ENCODE data around the gene FOXA3. TPM values are rescaled to one million over a fixed set of nuclear protein-coding genes. Genes with fewer than 3 reads are reported as not detected.
A peak's percentile ranks its signal among the peaks of the same experiment; 100 is the strongest.

Gene FOXA3
- total and polyA plus RNA-seq, 2 experiments from 2014 or later, result 1.6 to 1.9 TPM

- Histone ChIP-seq H3K36me3 (no peaks in the 10 kb centered on the region), H3K4me3 (no peak overlapping the region), H3K27me3 (no peaks in the 10 kb centered on the region), H3K4me1 (ENCODE audit: low read depth) (peaks cover 9% of the 10 kb centered on the region), H3K9me3 (ENCODE audit: low read depth) (no peaks in the 10 kb centered on the region), H3K27ac (peak overlapping the region; percentile 50)
- DNase-seq (ENCODE audit: low read depth in 1 of 2, low spot score in 1 of 2), result peak; percentile 41 to 75
- no peak for TF ChIP-seq CTCF (IDR thresholded peaks at IDR 0.05; ENCODE audit: low read depth, low read length)
These were observed 12.5 kb downstream of the FOXA3 start for GRCh38 chr19:45876411-45877197.

DNA sequence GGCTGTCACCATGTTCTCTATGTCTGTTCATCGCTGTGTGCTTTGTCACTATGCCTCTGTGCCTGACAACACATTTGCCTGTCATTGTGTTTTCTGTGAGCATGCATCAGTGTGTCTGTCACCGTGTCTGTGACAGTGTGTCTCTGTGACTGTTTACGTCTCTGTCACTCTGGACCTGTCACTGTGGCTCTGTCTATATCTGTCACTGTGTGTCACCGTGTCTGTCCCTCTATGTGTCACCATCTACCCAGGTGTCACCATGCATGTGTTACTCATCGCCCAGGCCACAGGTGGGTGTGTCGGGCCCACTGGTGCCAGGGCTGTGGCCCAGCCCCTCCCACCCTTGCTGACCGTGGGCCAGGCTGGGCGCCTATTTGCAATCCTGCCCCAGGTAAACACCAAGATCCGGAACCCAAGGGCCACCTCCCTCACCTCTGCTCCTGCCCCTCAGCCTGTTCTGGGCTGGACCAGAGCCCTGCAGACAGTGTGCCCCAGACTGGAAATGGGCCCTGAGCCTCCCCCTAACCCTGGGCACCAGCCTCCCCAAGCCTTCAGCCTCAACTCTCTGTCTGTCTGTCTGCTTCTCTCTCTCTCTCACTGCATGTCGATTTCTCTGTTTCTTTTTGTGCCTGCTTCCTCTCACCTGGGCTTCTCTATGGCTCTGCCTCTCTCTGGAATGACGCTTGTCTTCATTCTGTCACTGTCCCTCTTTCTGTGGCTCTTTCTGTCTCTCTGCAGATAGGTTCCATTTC, 14.1 kb downstream of the FOXA3 start:
- H3K27ac ChIP-seq, result no peak overlapping the region
- no peaks in the 10 kb centered on the region for H3K36me3 ChIP-seq
- DNase-seq (ENCODE audit: low read depth in 1 of 2, low spot score in 1 of 2), result no peak
- H3K4me3 ChIP-seq, result no peak overlapping the region
- H3K9me3 ChIP-seq (ENCODE audit: low read depth), result no peaks in the 10 kb centered on the region
- TF ChIP-seq CTCF (IDR thresholded peaks at IDR 0.05; ENCODE audit: low read depth, low read length), result no peak
- no peaks in the 10 kb centered on the region for H3K27me3 ChIP-seq
- H3K4me1 ChIP-seq (ENCODE audit: low read depth), result peaks cover 19% of the 10 kb centered on the region

- H3K9me3 ChIP-seq (ENCODE audit: low read depth), result no peaks in the 10 kb centered on the region
- no peak for DNase-seq (ENCODE audit: low read depth in 1 of 2, low spot score in 1 of 2)
- no peaks in the 10 kb centered on the region for H3K36me3 ChIP-seq
- H3K4me1 ChIP-seq (ENCODE audit: low read depth), result peaks cover 19% of the 10 kb centered on the region
- H3K27me3 ChIP-seq, result no peaks in the 10 kb centered on the region
- TF ChIP-seq CTCF (IDR thresholded peaks at IDR 0.05; ENCODE audit: low read depth, low read length), result no peak
- no peak overlapping the region for H3K27ac ChIP-seq
- no peak overlapping the region for H3K4me3 ChIP-seq
These were observed 14.9 kb downstream of the FOXA3 start for GRCh38 chr19:45879055-45879454.

- peaks cover 3% of the 10 kb centered on the region for H3K36me3 ChIP-seq
- no peaks in the 10 kb centered on the region for H3K9me3 ChIP-seq (ENCODE audit: low read depth)
- H3K27ac ChIP-seq, result no peak overlapping the region
- no peaks in the 10 kb centered on the region for H3K27me3 ChIP-seq
- H3K4me3 ChIP-seq, result no peak overlapping the region
- peaks cover 19% of the 10 kb centered on the region for H3K4me1 ChIP-seq (ENCODE audit: low read depth)
- no peak for DNase-seq (ENCODE audit: low read depth in 1 of 2, low spot score in 1 of 2)
- no peak for TF ChIP-seq CTCF (IDR thresholded peaks at IDR 0.05; ENCODE audit: low read depth, low read length)
These were observed 15.8 kb downstream of the FOXA3 start for GRCh38 chr19:45879971-45880370.

DNA sequence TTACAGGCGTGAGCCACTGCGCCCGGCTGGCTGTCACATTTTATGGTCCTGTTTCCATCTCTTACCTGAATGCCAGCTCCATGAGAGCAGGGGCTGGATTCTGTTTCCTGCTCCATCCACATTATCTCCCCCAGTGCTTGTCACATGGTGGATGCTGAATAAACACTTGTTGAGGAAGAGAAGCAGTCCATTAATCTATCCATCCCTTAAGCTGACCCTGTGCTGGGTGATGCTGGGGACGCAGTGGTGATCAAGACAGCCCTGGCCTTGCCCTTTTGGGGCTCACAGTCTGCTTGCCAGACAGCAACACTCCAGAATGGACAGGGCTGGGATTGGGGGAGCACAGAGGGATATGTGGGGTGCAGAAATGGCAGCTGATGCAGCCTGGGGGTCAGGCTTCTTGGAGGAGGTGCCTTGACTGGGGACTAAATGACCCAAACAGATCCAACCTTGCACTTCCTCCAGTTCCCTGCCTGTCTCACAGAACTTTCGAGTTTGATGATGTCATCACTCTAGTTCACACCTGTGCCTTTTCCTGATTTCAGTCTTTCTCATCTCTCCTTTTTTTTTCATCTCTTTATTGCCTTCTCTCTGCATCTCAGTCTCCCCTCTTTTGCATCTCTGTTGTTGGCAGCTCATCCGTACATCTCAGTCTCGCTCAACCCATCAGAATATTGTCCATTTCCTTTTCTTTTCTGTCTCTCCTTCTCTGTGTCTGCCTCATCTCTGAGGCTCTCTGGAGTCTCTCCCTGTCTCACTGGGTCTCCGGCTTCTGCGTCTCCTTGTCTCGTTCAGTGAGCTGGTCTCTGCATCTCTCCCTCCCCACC, 17.2 kb downstream of the FOXA3 start:
- Histone ChIP-seq H3K27ac (no peak overlapping the region), H3K4me1 (ENCODE audit: low read depth) (peaks cover 16% of the 10 kb centered on the region), H3K9me3 (ENCODE audit: low read depth) (no peaks in the 10 kb centered on the region), H3K4me3 (no peak overlapping the region), H3K36me3 (peaks cover 3% of the 10 kb centered on the region), H3K27me3 (no peaks in the 10 kb centered on the region)
- no peak for TF ChIP-seq CTCF (IDR thresholded peaks at IDR 0.05; ENCODE audit: low read depth, low read length)
- no peak for DNase-seq (ENCODE audit: low read depth in 1 of 2, low spot score in 1 of 2)

All from cardiac muscle cell (in vitro differentiated cells and primary cell).